ENCODE results near the gene RPS6KA2. TPM values are rescaled to one million over a fixed set of nuclear protein-coding genes. Genes with fewer than 3 reads are reported as not detected.

Gene RPS6KA2
- total RNA-seq, 2 donors from 2014 or later, result 78.6 to 131 TPM

DNA sequence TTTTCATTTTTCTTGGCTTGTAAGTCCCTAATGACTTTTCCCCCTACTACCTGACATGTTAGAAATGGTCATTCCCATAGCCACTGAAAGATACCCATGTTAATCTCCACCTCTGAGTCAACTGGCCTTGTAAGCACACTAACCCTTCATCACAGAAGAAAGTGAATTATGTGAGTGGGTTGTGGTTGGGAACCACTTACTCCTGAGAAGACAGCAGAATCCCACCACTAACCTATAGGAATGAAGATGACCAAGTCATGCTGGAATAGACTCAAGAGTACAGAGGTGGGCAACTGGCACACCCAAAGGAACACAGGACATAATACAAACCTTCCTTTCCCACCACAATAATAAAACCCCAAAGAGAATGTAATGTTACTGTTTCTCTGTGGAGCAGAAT lies 70.7 kb downstream of the RPS6KA2 start:
- TF ChIP-seq, protein P1, sequence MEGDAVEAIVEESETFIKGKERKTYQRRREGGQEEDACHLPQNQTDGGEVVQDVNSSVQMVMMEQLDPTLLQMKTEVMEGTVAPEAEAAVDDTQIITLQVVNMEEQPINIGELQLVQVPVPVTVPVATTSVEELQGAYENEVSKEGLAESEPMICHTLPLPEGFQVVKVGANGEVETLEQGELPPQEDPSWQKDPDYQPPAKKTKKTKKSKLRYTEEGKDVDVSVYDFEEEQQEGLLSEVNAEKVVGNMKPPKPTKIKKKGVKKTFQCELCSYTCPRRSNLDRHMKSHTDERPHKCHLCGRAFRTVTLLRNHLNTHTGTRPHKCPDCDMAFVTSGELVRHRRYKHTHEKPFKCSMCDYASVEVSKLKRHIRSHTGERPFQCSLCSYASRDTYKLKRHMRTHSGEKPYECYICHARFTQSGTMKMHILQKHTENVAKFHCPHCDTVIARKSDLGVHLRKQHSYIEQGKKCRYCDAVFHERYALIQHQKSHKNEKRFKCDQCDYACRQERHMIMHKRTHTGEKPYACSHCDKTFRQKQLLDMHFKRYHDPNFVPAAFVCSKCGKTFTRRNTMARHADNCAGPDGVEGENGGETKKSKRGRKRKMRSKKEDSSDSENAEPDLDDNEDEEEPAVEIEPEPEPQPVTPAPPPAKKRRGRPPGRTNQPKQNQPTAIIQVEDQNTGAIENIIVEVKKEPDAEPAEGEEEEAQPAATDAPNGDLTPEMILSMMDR (IDR thresholded peaks at IDR 0.05), result no peak
- H3K27me3 ChIP-seq, result no peaks in the 10 kb centered on the region
- no peak for DNase-seq (ENCODE audit: low spot score)
- H3K36me3 ChIP-seq, result no peaks in the 10 kb centered on the region
- peaks cover 0 to 9% of the 10 kb centered on the region in 2 donors for H3K9me3 ChIP-seq
- peaks cover 0 to 54% of the 10 kb centered on the region in 2 donors for H3K4me1 ChIP-seq
- no peak overlapping the region for H3K4me3 ChIP-seq
- H3K27ac ChIP-seq, result peak overlapping the region; percentile 79 to 87

DNA sequence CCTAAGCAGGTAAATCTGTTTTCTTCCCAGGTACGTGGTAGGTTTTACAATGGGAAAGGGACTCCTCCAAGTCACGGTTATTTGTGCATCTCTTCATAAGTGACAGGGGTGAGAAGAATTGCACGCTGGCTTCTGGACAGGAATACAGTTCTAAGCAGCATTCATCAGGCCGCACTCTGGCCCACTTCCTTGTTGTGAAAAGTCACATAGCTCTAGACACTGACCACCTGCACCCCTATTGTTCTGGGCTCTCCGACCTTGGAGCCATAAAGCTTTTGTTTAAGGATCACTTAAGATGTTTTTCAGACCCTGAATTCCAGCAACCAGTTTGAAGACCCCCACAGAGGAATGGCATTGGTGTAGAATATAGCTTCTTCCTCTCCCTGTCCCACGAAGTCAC lies 72.0 kb downstream of the RPS6KA2 start:
- Histone ChIP-seq H3K27me3 (no peaks in the 10 kb centered on the region), H3K4me3 (no peak overlapping the region)

DNA sequence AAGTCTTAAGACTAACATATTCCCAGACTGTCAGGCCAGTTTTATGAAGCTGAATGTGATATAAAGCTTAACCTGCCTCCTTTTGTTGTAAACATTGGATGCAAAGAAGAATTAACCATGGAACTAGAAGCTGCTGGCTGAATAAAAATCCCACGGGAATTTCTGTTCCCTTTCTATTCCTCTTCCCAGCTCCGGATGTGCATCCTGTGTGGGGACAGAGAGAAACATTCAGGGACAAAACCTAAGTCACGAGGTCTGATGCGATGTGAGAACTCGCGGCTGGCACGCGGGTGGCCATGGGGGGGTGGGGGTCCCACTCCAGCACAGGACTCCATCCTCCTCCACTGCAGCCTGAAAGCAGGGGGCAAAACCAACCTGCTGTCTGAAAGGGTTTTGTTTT lies 72.7 kb downstream of the RPS6KA2 start:
- Histone ChIP-seq H3K9me3 (peaks cover 0 to 1% of the 10 kb centered on the region in 2 donors), H3K4me3 (no peak overlapping the region), H3K27me3 (no peaks in the 10 kb centered on the region), H3K4me1 (peaks cover 0 to 54% of the 10 kb centered on the region in 2 donors), H3K36me3 (no peaks in the 10 kb centered on the region), H3K27ac (peak overlapping the region; percentile 42 to 79)
- DNase-seq (ENCODE audit: low spot score), result no peak
- TF ChIP-seq, protein P1 (IDR thresholded peaks at IDR 0.05), result no peak

More for the DNA sequence above, 72.0 kb downstream of the RPS6KA2 start:
- H3K4me1 ChIP-seq, result peaks cover 0 to 54% of the 10 kb centered on the region in 2 donors
- H3K36me3 ChIP-seq, result no peaks in the 10 kb centered on the region
- H3K9me3 ChIP-seq, result peaks cover 0 to 9% of the 10 kb centered on the region in 2 donors
- peak overlapping the region; percentile 42 to 79 for H3K27ac ChIP-seq
- TF ChIP-seq, protein P1 (IDR thresholded peaks at IDR 0.05), result no peak
- no peak for DNase-seq (ENCODE audit: low spot score)

DNA sequence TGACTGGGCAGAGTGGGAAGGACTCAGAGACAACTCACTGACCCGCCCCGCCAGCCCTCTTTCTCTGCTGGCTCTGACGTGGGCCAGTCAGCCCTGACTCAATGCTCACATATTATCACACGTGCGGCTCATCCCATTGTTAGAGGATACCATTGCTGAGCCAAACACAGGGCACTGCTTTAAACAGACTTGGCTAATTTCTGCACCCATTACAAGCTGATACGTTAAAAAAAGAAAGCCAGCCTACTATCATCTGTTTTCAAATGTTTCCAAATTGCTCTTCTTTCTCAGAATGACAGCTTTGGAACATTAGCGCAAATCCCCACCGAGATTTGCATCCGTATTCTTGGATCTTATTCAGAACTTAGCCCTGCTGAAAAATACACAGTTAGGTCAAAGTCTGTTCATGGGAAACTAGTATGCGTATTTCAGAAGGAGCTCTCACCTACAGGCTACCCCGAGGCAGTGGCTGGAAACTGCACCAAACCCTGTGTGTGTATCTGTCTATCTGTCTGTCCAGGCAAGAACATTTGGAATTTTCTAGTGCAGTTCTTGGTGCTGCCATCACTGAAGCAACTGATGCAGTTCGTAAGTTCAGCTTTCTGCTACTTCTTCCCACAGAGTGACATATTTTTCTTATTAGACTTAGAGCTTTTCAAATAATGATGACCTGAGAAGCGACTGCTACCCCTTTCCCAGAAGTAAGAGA lies 73.3 kb downstream of the RPS6KA2 start:
- peak; percentile 69 for DNase-seq (ENCODE audit: low spot score)
- Histone ChIP-seq H3K27ac (peak overlapping the region; percentile 42 to 79), H3K4me1 (peaks cover 0 to 54% of the 10 kb centered on the region in 2 donors), H3K36me3 (no peaks in the 10 kb centered on the region), H3K27me3 (no peaks in the 10 kb centered on the region), H3K9me3 (no peaks in the 10 kb centered on the region), H3K4me3 (no peak overlapping the region)
- TF ChIP-seq, protein P1 (IDR thresholded peaks at IDR 0.05), result no peak

DNA sequence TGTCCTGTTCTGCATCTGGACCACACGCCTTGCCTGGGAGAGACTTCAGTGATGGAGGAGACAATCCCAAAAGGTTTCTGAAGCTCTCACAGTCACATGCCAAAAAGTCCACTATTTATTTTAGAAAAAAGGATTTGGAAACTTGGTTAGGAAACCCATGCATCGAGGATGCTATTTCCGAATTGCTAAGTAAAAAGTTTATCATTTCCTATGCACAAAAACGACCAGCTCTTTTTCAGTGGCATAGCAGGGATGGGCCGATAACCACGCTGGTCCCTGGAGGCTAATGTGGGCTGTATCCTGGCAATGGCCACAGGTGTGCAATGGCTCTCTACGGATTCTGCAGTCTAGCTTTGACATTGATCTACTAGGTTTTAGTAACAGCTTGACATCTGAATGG lies 74.5 kb downstream of the RPS6KA2 start:
- DNase-seq (ENCODE audit: low spot score), result no peak
- Histone ChIP-seq H3K4me3 (no peak overlapping the region), H3K36me3 (no peaks in the 10 kb centered on the region), H3K27ac (peak overlapping the region in 1 of 2 donors; percentile 42), H3K27me3 (no peaks in the 10 kb centered on the region), H3K9me3 (no peaks in the 10 kb centered on the region), H3K4me1 (peaks cover 0 to 45% of the 10 kb centered on the region in 2 donors)
- TF ChIP-seq, protein P1 (IDR thresholded peaks at IDR 0.05), result no peak

Measured in right atrium auricular region (tissue), 2 donors.